PC-9 (cell line): ENCODE data around the gene FCRL1. TPM values are rescaled to one million over a fixed set of nuclear protein-coding genes. Genes with fewer than 3 reads are reported as not detected.

Experiments
- BruUV-seq: library from RNA; stranded (reverse); fragments of 400-500 nt; replicated peaks from 2 replicates; lab custom pipeline; 2021; lab: Mats Ljungman, UMichigan
- CTCF ChIA-PET: fragments of 300-600 bp; sonication (Branson Sonifier 250); formaldehyde crosslinking; loops from one replicate; lab custom pipeline; 2022; ENCODE audit warnings: antibody characterized with exemption; lab: Charles Lee
- POLR2A ChIA-PET: fragments of 300-600 bp; sonication (Branson Sonifier 250); formaldehyde crosslinking; loops from one replicate; lab custom pipeline; 2022; ENCODE audit warnings: antibody characterized with exemption; ENCODE audit not compliant: unreplicated experiment; lab: Charles Lee
- DNase-seq, 2 experiments: peaks; one replicate each; pipeline versions ENCODE4 v3.0.0 to v3.0.0-alpha.2; 2015 to 2022; ENCODE audit warnings: mixed read lengths in 1 of 2
- H2AFZ ChIP-seq: fragments of 200-600 bp; sonication (generic); 2 replicates; pipeline ENCODE4 v1.8.1; 2017; ENCODE audit warnings: antibody characterized with exemption
- H3F3A ChIP-seq: fragments of 200-600 bp; sonication (generic); 2 replicates; pipeline ENCODE4 v1.8.1; 2017; ENCODE audit warnings: antibody characterized with exemption, mild to moderate bottlenecking, low read depth; ENCODE audit not compliant: insufficient read depth
- H3K27ac ChIP-seq: fragments of 200-600 bp; sonication (generic); 2 replicates; pipeline ENCODE4 v1.6.1; 2016; ENCODE audit warnings: mixed run types
- H3K27me3 ChIP-seq: fragments of 200-600 bp; sonication (generic); 2 replicates; pipeline ENCODE4 v1.6.1; 2016; ENCODE audit warnings: low read depth, mixed run types; ENCODE audit not compliant: insufficient read depth
- H3K36me3 ChIP-seq: fragments of 200-600 bp; sonication (generic); 2 replicates; pipeline ENCODE4 v1.6.1; 2016; ENCODE audit warnings: low read depth, mixed run types
- H3K4me1 ChIP-seq: fragments of 200-600 bp; sonication (generic); replicated peaks from 2 replicates; pipeline ENCODE4 v1.6.1; 2016; ENCODE audit warnings: mixed run types; ENCODE audit not compliant: insufficient read depth
- H3K4me2 ChIP-seq: fragments of 200-600 bp; sonication (generic); 2 replicates; pipeline ENCODE4 v1.6.1; 2017; ENCODE audit warnings: mixed run types
- H3K4me3 ChIP-seq: fragments of 200-600 bp; sonication (generic); 2 replicates; pipeline ENCODE4 v1.6.1; 2016; ENCODE audit warnings: mixed run types
- H3K79me2 ChIP-seq: fragments of 200-600 bp; sonication (generic); 2 replicates; pipeline ENCODE4 v1.6.1; 2017; ENCODE audit warnings: low read depth, mixed run types
- H3K9me2 ChIP-seq: fragments of 200-600 bp; sonication (generic); 2 replicates; pipeline ENCODE4 v1.8.1; 2017; ENCODE audit warnings: mild to moderate bottlenecking; ENCODE audit not compliant: insufficient read depth
- H3K9me3 ChIP-seq: fragments of 200-600 bp; sonication (generic); 2 replicates; pipeline ENCODE4 v1.8.1; 2016; ENCODE audit warnings: low read depth; ENCODE audit not compliant: insufficient read depth
- H4K20me1 ChIP-seq: fragments of 200-600 bp; sonication (generic); 2 replicates; pipeline ENCODE4 v1.8.1; 2017; ENCODE audit not compliant: insufficient read depth
- CTCF ChIP-seq: fragments of 200-600 bp; sonication (generic); conservative IDR thresholded peaks from 2 replicates; pipeline ENCODE4 v1.6.1; 2017; ENCODE audit warnings: mixed run types, antibody characterized with exemption, mild to moderate bottlenecking, moderate library complexity
- EZH2 ChIP-seq: fragments of 200-600 bp; sonication (generic); IDR thresholded peaks from 2 replicates; pipeline ENCODE4 v1.8.0; 2017; ENCODE audit warnings: antibody characterized with exemption, low read depth
- intact Hi-C: fragments of 100-400 bp; cut with micrococcal nuclease; formaldehyde crosslinking; loops from one replicate; pipeline ENCODE4 v1.10.0; 2022; ENCODE audit not compliant: unreplicated experiment
- total RNA-seq: library from RNA; stranded (reverse); gene quantifications from 2 replicates; pipeline ENCODE4 v1.2.3, GENCODE V29; 2021

The FCRL1 gene
- total RNA-seq, 1 experiment from 2014 or later = not detected

- Histone ChIP-seq H3F3A (no peaks in the 10 kb centered on the region), H4K20me1 (no peaks in the 10 kb centered on the region), H3K36me3 (no peaks in the 10 kb centered on the region), H3K4me1 (no peaks in the 10 kb centered on the region), H3K4me3 (no peak overlapping the region), H3K4me2 (no peak overlapping the region), H2AFZ (no peak overlapping the region), H3K27me3 (peaks cover 42% of the 10 kb centered on the region), H3K9me3 (no peaks in the 10 kb centered on the region), H3K9me2 (no peaks in the 10 kb centered on the region), H3K27ac (no peak overlapping the region), H3K79me2 (no peaks in the 10 kb centered on the region)
- DNase-seq = no peak
- intact Hi-C loops = no loop called here
- CTCF ChIA-PET = no interaction called here
- POLR2A ChIA-PET = no interaction called here
- BruUV-seq = no TSS peak
- TF ChIP-seq CTCF = no peak
- no peak for TF ChIP-seq EZH2
These were observed 12.2 kb upstream of the FCRL1 start for GRCh38 chr1:157831968-157832626.

GRCh38 chr1:157830887-157831286 lies 11.0 kb upstream of the FCRL1 start:
- Histone ChIP-seq H3F3A (no peaks in the 10 kb centered on the region), H3K79me2 (no peaks in the 10 kb centered on the region), H3K4me1 (no peaks in the 10 kb centered on the region), H3K27ac (no peak overlapping the region), H3K4me3 (no peak overlapping the region), H3K9me3 (no peaks in the 10 kb centered on the region), H4K20me1 (no peaks in the 10 kb centered on the region), H3K36me3 (no peaks in the 10 kb centered on the region), H3K9me2 (no peaks in the 10 kb centered on the region), H3K27me3 (peaks cover 30% of the 10 kb centered on the region), H2AFZ (no peak overlapping the region), H3K4me2 (no peak overlapping the region)
- no peak for DNase-seq
- TF ChIP-seq CTCF (no peak), EZH2 (no peak)
- no TSS peak for BruUV-seq
- ChIA-PET POLR2A (no interaction called here), CTCF (no interaction called here)
- intact Hi-C loops = no loop called here

- no peaks in the 10 kb centered on the region for H4K20me1 ChIP-seq
- no peaks in the 10 kb centered on the region for H3K79me2 ChIP-seq
- no peak for TF ChIP-seq CTCF
- no peak for TF ChIP-seq EZH2
- no peaks in the 10 kb centered on the region for H3F3A ChIP-seq
- H3K9me2 ChIP-seq = no peaks in the 10 kb centered on the region
- intact Hi-C loops = no loop called here
- no peaks in the 10 kb centered on the region for H3K36me3 ChIP-seq
- BruUV-seq = no TSS peak
- H2AFZ ChIP-seq = no peak overlapping the region
- no peak for DNase-seq
- no peak overlapping the region for H3K4me2 ChIP-seq
- H3K4me1 ChIP-seq = no peaks in the 10 kb centered on the region
- peaks cover 18% of the 10 kb centered on the region for H3K27me3 ChIP-seq
- ChIA-PET POLR2A (no interaction called here), CTCF (interaction anchor here (0.6 kb wide), 1 partner anchor 255 kb away, joined by 3 read pairs; no protein-coding TSS in a partner anchor)
- H3K4me3 ChIP-seq = no peak overlapping the region
- no peak overlapping the region for H3K27ac ChIP-seq
- no peaks in the 10 kb centered on the region for H3K9me3 ChIP-seq
These were observed 9.8 kb upstream of the FCRL1 start for GRCh38 chr1:157829711-157830110.
